GM12878 (cell line): ENCODE measurements around the gene GMPPA. TPM values are rescaled to one million over a fixed set of nuclear protein-coding genes. Genes with fewer than 3 reads are reported as not detected.

Source experiments
- ATAC-seq: fragments of 200-7000 bp; cut with Tn5 transposase; 3 replicates; pipeline ENCODE4 v1.9.1; 2020; ENCODE audit warnings: mild to moderate bottlenecking, moderate library complexity
- BruUV-seq: library from RNA; stranded (reverse); fragments of 400-500 nt; replicated peaks from 2 replicates; lab custom pipeline; 2021; lab: Mats Ljungman, UMichigan
- CTCF ChIA-PET: fragments of 300-600 bp; sonication (Branson Sonifier 250); formaldehyde crosslinking; extraction: SDS; loops from one replicate; lab custom pipeline; 2021; ENCODE audit warnings: inconsistent platforms; lab: Yijun Ruan, JAX
- POLR2A ChIA-PET: fragments of 350-600 bp; formaldehyde crosslinking; extraction: SDS; loops from one replicate; lab custom pipeline; 2021; ENCODE audit warnings: inconsistent platforms; lab: Charles Lee
- RAD21 ChIA-PET: fragments of 300-600 bp; sonication (Branson Sonifier 250); formaldehyde crosslinking; loops from one replicate; lab custom pipeline; 2023; ENCODE audit warnings: antibody characterized with exemption; ENCODE audit not compliant: unreplicated experiment; lab: Charles Lee
- SMC1A ChIA-PET: fragments of 300-600 bp; sonication (Branson Sonifier 250); formaldehyde crosslinking; loops from one replicate; lab custom pipeline; 2023; ENCODE audit not compliant: unreplicated experiment, uncharacterized antibody; lab: Charles Lee
- DNase-seq: peaks from one replicate; pipeline ENCODE4 v3.0.0-alpha.2; 2011; ENCODE audit warnings: low read depth, low spot score
- FAIRE-seq: peaks from 3 replicates; lab custom pipeline; 2011; peaks lifted over from hg19 to GRCh38; lab: Jason Lieb, UNC
- H2AFZ ChIP-seq: 2 replicates; pipeline ENCODE4 v1.6.0; 2011; ENCODE audit warnings: low read depth, low read length, control low read depth; ENCODE audit not compliant: control insufficient read depth
- H3K27ac ChIP-seq: 2 replicates; pipeline ENCODE4 v1.5.1; 2011; ENCODE audit warnings: control low read depth; ENCODE audit not compliant: control insufficient read depth, insufficient read depth
- H3K27me3 ChIP-seq, 2 experiments: replicated peaks in 1 of 2; 2 replicates each; pipeline versions ENCODE4 v1.6.0 to v1.6.1; 2011; ENCODE audit warnings: low read length in 1 of 2; ENCODE audit not compliant: control insufficient read depth in 2 of 2, insufficient read depth in 2 of 2
- H3K36me3 ChIP-seq, 2 experiments: 2 replicates each; pipeline ENCODE4 v1.5.1; 2011; ENCODE audit warnings: low read length in 1 of 2; ENCODE audit not compliant: control insufficient read depth in 2 of 2, insufficient read depth in 2 of 2
- H3K4me1 ChIP-seq: 2 replicates; pipeline ENCODE4 v1.6.1; 2011; ENCODE audit warnings: mild to moderate bottlenecking, low read length, moderate library complexity, mixed read lengths; ENCODE audit not compliant: control insufficient read depth, insufficient read depth
- H3K4me2 ChIP-seq: 2 replicates; pipeline ENCODE4 v1.6.0; 2011; ENCODE audit warnings: control low read depth; ENCODE audit not compliant: control insufficient read depth, insufficient read depth
- H3K4me3 ChIP-seq: fragments of 200-600 bp; sonication (generic); 2 replicates; pipeline ENCODE4 v1.5.1; 2016
- H3K79me2 ChIP-seq: 2 replicates; pipeline ENCODE4 v1.6.0; 2011; ENCODE audit warnings: low read length; ENCODE audit not compliant: control insufficient read depth, insufficient read depth
- H3K9ac ChIP-seq: 2 replicates; pipeline ENCODE4 v1.8.0; 2011; ENCODE audit warnings: low read length, control low read depth, mixed read lengths; ENCODE audit not compliant: control insufficient read depth, insufficient read depth
- H3K9me3 ChIP-seq: replicated peaks from 3 replicates; pipeline ENCODE4 v1.5.1; 2011; ENCODE audit warnings: mild to moderate bottlenecking, low read length; ENCODE audit not compliant: control insufficient read depth, insufficient read depth
- H4K20me1 ChIP-seq: 2 replicates; pipeline ENCODE4 v1.6.0; 2011; ENCODE audit not compliant: control insufficient read depth, insufficient read depth
- BHLHE40 ChIP-seq, 2 experiments: fragments of 450-650 bp in 1 of 2; IDR thresholded peaks; 2 replicates each; pipeline ENCODE4 v1.6.1; 2011 to 2017; ENCODE audit warnings: low read depth in 2 of 2, borderline replicate concordance in 1 of 2, improper control_type of control experiment in 1 of 2, low read length in 1 of 2, mild to moderate bottlenecking in 1 of 2
- HDAC2 ChIP-seq: fragments of 200-600 bp; sonication (generic); IDR thresholded peaks from 2 replicates; pipeline ENCODE4 v1.6.1; 2017
- MYB ChIP-seq: fragments of 150-350 bp; IDR thresholded peaks from 2 replicates; pipeline ENCODE4 v1.6.1; 2014; ENCODE audit warnings: mild to moderate bottlenecking, low read depth, low read length, borderline replicate concordance
- NFYA ChIP-seq: IDR thresholded peaks from 2 replicates; pipeline ENCODE4 v1.6.1; 2011; ENCODE audit warnings: low read depth, mild to moderate bottlenecking, low read length, improper control_type of control experiment, borderline replicate concordance
- WGBS: methylation state at CpG from one replicate; pipeline ENCODE4 v1.1.6; 2016; ENCODE audit warnings: low lambda C conversion rate; ENCODE audit not compliant: insufficient replicate concordance, insufficient coverage; ENCODE audit errors: missing lambda C conversion rate; 5-methylcytosine and 5-hydroxymethylcytosine counted together
- in situ Hi-C: fragments of 300-500 bp; cut with MboI; formaldehyde crosslinking; loops from 9 replicates; pipeline ENCODE4 v1.14.3; 2018; ENCODE audit warnings: mixed read lengths
- intact Hi-C: fragments of 100-400 bp; cut with micrococcal nuclease; formaldehyde crosslinking; loops from one replicate; pipeline ENCODE4 v1.14.2; 2022; ENCODE audit not compliant: unreplicated experiment
- polyA plus RNA-seq, 11 experiments: library from polyadenylated mRNA; depleted of rRNA in 4 of 11; unstranded in 6 of 11; stranded (reverse) in 5 of 11; fragments of >200 nt; fragmentation: Nextera tagmentation in 4 of 11; fragmentation: Illumina TruSeq in 1 of 11; extraction: Ambion mirVana in 4 of 11; extraction: Trizol in 1 of 11; gene quantifications; 1 replicate in 1 of 11; 2 replicates in 10 of 11; pipeline versions ENCODE4 v1.2.1 to v1.2.3, GENCODE V29; 2011 to 2016; ENCODE audit warnings: inconsistent platforms in 2 of 11, missing spikeins in 2 of 11, low read depth in 1 of 11
- total RNA-seq, 4 experiments: library from RNA; depleted of rRNA in 3 of 4; stranded (reverse); fragments of >200 nt in 3 of 4; fragmentation: Illumina TruSeq in 1 of 4; extraction: Trizol in 1 of 4; gene quantifications; 2 replicates each; pipeline versions ENCODE4 v1.2.1 to v1.2.3, GENCODE V29; 2013 to 2021
- TF ChIP-seq, protein P1 (sequence below): fragments of 450-650 bp; IDR thresholded peaks from 2 replicates; pipeline ENCODE4 v1.6.1; 2014; ENCODE audit warnings: mild to moderate bottlenecking

GMPPA gene
- total and polyA plus RNA-seq, 10 of the 15 experiments (the other 5 are each of a cell fraction or from before 2014, with no cell fraction given): 1.9 to 83.2 (median 45.0) TPM

DNA sequence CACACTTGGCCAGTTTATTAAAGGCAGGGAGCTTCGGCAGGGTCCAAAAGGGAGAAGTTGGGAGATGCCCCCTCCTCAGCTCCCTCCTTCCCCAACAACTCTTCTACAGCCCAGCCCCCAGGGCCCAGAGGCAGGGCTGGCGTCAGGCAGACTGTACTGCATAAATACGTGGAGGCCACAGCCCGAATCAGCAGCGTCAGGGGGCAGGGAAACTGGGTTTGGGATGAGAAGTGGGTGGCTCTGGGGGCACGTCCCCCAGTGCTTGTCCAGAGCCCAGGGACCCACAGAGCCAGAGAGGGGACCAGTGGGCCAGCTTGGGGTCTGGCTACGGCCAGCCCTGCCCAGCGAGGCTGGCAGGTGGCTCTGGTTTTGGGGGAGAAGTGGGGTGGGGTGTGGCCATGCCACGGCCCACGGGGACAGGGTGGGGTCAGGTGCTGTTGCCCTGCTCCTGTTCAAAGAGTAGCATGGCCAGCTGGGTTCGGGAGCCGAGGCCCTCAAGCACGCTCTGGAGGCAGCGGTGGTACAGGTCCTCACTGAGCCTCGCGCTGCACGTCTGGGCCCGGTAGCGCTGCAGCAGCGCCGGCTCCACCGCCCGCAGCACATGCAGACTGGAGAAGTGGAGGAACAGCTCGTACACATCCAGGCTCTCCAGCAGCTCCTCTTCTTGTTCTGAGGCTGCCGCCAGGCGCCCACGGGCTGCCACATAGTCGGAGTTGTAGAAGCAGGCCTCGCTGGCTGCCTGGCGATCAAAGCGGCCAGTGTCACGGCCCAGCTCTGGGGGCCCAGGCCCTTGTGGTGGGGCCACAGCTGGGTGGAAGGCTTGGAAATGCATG is 40.5 kb downstream of the GMPPA start:
- H3K4me3 ChIP-seq: no peak overlapping the region
- POLR2A ChIA-PET: no interaction called here
- no peak overlapping the region for H3K9ac ChIP-seq
- H3K79me2 ChIP-seq: no peaks in the 10 kb centered on the region
- no peaks in the 10 kb centered on the region for H3K9me3 ChIP-seq
- no peak for TF ChIP-seq NFYA
- no peak for TF ChIP-seq MYB
- no peak for TF ChIP-seq BHLHE40 (IDR thresholded peaks at IDR 0.05; ENCODE audit: borderline replicate concordance in 1 of 2, low read depth in 2 of 2, low read length in 1 of 2)
- TF ChIP-seq HDAC2: no peak
- TF ChIP-seq, protein P1, sequence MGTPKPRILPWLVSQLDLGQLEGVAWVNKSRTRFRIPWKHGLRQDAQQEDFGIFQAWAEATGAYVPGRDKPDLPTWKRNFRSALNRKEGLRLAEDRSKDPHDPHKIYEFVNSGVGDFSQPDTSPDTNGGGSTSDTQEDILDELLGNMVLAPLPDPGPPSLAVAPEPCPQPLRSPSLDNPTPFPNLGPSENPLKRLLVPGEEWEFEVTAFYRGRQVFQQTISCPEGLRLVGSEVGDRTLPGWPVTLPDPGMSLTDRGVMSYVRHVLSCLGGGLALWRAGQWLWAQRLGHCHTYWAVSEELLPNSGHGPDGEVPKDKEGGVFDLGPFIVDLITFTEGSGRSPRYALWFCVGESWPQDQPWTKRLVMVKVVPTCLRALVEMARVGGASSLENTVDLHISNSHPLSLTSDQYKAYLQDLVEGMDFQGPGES: no peak
- TF ChIP-seq, all 136 proteins: peak for 0
- FAIRE-seq (no peak), ATAC-seq (no peak), DNase-seq (no peak)
- Histone ChIP-seq H3K36me3 (no peaks in the 10 kb centered on the region; a peak in 1 of 4 replicates), H3K4me2 (no peak overlapping the region), H3K27me3 (peaks cover 0 to 3% of the 10 kb centered on the region in 2 experiments; a peak in 2 of 4 replicates), H3K4me1 (peaks cover 3% of the 10 kb centered on the region; the same call in 1 of the 2 replicates), H3K27ac (no peak overlapping the region), H2AFZ (no peak overlapping the region), H4K20me1 (no peaks in the 10 kb centered on the region)
- BruUV-seq: no TSS peak
- ChIA-PET SMC1A (no interaction called here), RAD21 (no interaction called here), CTCF (interaction anchor here (1.3 to 4.6 kb wide), 2 partner anchors 9 to 152 kb away, joined by 4 to 63 read pairs; no protein-coding TSS in a partner anchor)
- in situ Hi-C loops (no loop called here), intact Hi-C loops (no loop called here)
- WGBS: 78% methylated on average over 32 of the region's 32 CpGs
